KMS-11 (cell line): ENCODE data around the gene ARPC5L.

ENCODE experiments used
- H2AFZ ChIP-seq: fragments of 200-600 bp; sonication (generic); 2 replicates; pipeline ENCODE4 v1.6.1; 2016; ENCODE audit warnings: antibody characterized with exemption, mixed run types, low read depth
- H3K27ac ChIP-seq: fragments of 200-600 bp; sonication (generic); 2 replicates; pipeline ENCODE4 v1.6.1; 2016; ENCODE audit warnings: mild to moderate bottlenecking, mixed run types
- H3K27me3 ChIP-seq: fragments of 200-600 bp; sonication (generic); 2 replicates; pipeline ENCODE4 v1.6.1; 2017; ENCODE audit warnings: mild to moderate bottlenecking, low read depth, mixed run types, moderate library complexity; ENCODE audit not compliant: insufficient read depth
- H3K36me3 ChIP-seq: fragments of 200-600 bp; sonication (generic); 2 replicates; pipeline ENCODE4 v1.6.1; 2017; ENCODE audit warnings: mild to moderate bottlenecking, mixed run types; ENCODE audit not compliant: insufficient read depth
- H3K4me1 ChIP-seq: fragments of 200-600 bp; sonication (generic); 2 replicates; pipeline ENCODE4 v1.6.1; 2016; ENCODE audit warnings: mild to moderate bottlenecking, low read depth, mixed run types; ENCODE audit not compliant: poor library complexity, severe bottlenecking
- H3K4me2 ChIP-seq: fragments of 200-600 bp; sonication (generic); 2 replicates; pipeline ENCODE4 v1.7.0; 2016; ENCODE audit warnings: mild to moderate bottlenecking, mixed run types
- H3K4me3 ChIP-seq: fragments of 200-600 bp; sonication (generic); IDR thresholded peaks from 2 replicates; pipeline ENCODE4 v1.6.1; 2017; ENCODE audit warnings: low read depth, low read length, mixed read lengths; ENCODE audit not compliant: insufficient read depth
- H3K79me2 ChIP-seq: fragments of 200-600 bp; sonication (generic); 2 replicates; pipeline ENCODE4 v1.6.1; 2016; ENCODE audit warnings: low read depth, mixed run types; ENCODE audit not compliant: insufficient read depth
- H3K9ac ChIP-seq: fragments of 200-600 bp; sonication (generic); 2 replicates; pipeline ENCODE4 v1.6.1; 2016; ENCODE audit warnings: mild to moderate bottlenecking, mixed run types
- H4K20me1 ChIP-seq: fragments of 200-600 bp; sonication (generic); 2 replicates; pipeline ENCODE4 v1.6.1; 2016; ENCODE audit warnings: mild to moderate bottlenecking, mixed run types; ENCODE audit not compliant: insufficient read depth
- CTCF ChIP-seq: fragments of 200-600 bp; sonication (generic); conservative IDR thresholded peaks from 2 replicates; pipeline ENCODE4 v1.6.1; 2017; ENCODE audit warnings: low read depth, mild to moderate bottlenecking, antibody characterized with exemption, low read length, moderate library complexity, mixed read lengths

Gene ARPC5L

GRCh38 chr9:124853605-124854143 lies 8.3 kb upstream of the ARPC5L start:
- H3K27ac ChIP-seq = no peak overlapping the region
- H3K4me2 ChIP-seq = peak overlapping the region; percentile 73
- no peak for TF ChIP-seq CTCF
- no peaks in the 10 kb centered on the region for H3K27me3 ChIP-seq
- no peaks in the 10 kb centered on the region for H3K79me2 ChIP-seq
- peaks cover 6% of the 10 kb centered on the region for H3K4me1 ChIP-seq
- H3K36me3 ChIP-seq = no peaks in the 10 kb centered on the region
- no peaks in the 10 kb centered on the region for H4K20me1 ChIP-seq
- H2AFZ ChIP-seq = peak overlapping the region; percentile 83
- no peak overlapping the region for H3K4me3 ChIP-seq
- peak overlapping the region; percentile 51; the same call in 1 of the 2 replicates for H3K9ac ChIP-seq

- no peak for TF ChIP-seq CTCF
- no peak overlapping the region for H3K4me2 ChIP-seq
- H4K20me1 ChIP-seq = no peaks in the 10 kb centered on the region
- H2AFZ ChIP-seq = no peak overlapping the region
- peaks cover 9% of the 10 kb centered on the region for H3K4me1 ChIP-seq
- H3K9ac ChIP-seq = no peak overlapping the region
- no peaks in the 10 kb centered on the region for H3K27me3 ChIP-seq
- H3K27ac ChIP-seq = no peak overlapping the region
- H3K79me2 ChIP-seq = no peaks in the 10 kb centered on the region
- H3K36me3 ChIP-seq = peaks cover 3% of the 10 kb centered on the region; the same call in 1 of the 2 replicates
- H3K4me3 ChIP-seq = no peak overlapping the region
Observed at GRCh38 chr9:124854161-124854560, 7.8 kb upstream of the ARPC5L start.

GRCh38 chr9:124854822-124855221 lies 7.1 kb upstream of the ARPC5L start:
- Histone ChIP-seq H3K27me3 (no peaks in the 10 kb centered on the region), H3K36me3 (peaks cover 3% of the 10 kb centered on the region; the same call in 1 of the 2 replicates), H3K4me2 (no peak overlapping the region), H3K4me1 (peaks cover 16% of the 10 kb centered on the region), H3K27ac (no peak overlapping the region; the same call in 1 of the 2 replicates), H3K79me2 (peaks cover 5% of the 10 kb centered on the region), H2AFZ (no peak overlapping the region), H3K4me3 (no peak overlapping the region), H3K9ac (no peak overlapping the region), H4K20me1 (0 out of 2 replicates have a peak, but pooled peaks cover 3% of the 10 kb centered on the region)
- no peak for TF ChIP-seq CTCF

GRCh38 chr9:124855566-124855943 lies 6.4 kb upstream of the ARPC5L start:
- H3K27ac ChIP-seq = no peak overlapping the region

More at GRCh38 chr9:124855566-124855943, 6.4 kb upstream of the ARPC5L start:
- Histone ChIP-seq H3K4me3 (no peak overlapping the region), H3K4me1 (peaks cover 23% of the 10 kb centered on the region), H3K79me2 (peaks cover 13% of the 10 kb centered on the region), H3K27me3 (no peaks in the 10 kb centered on the region), H3K9ac (no peak overlapping the region), H4K20me1 (peaks cover 10% of the 10 kb centered on the region; the same call in 1 of the 2 replicates), H3K36me3 (peaks cover 3% of the 10 kb centered on the region; the same call in 1 of the 2 replicates), H2AFZ (no peak overlapping the region), H3K4me2 (no peak overlapping the region)
- TF ChIP-seq CTCF = no peak
